HepG2 (cell line): ENCODE data around the gene DTNB. TPM values are rescaled to one million over a fixed set of nuclear protein-coding genes. Genes with fewer than 3 reads are reported as not detected.

Source experiments
- CHCHD3 ChIP-seq: sonication (generic); formaldehyde crosslinking; IDR thresholded peaks from 2 replicates; pipeline ENCODE4 v1.8.0; 2022; ENCODE audit warnings: mild to moderate bottlenecking, missing genetic modification reagents, moderate library complexity
- GABPB1 ChIP-seq: IDR thresholded peaks from 2 replicates; pipeline ENCODE4 v1.6.1; 2016; ENCODE audit warnings: mild to moderate bottlenecking, missing genetic modification reagents, moderate library complexity, missing compliant biosample characterization
- KAT7 ChIP-seq: IDR thresholded peaks from 2 replicates; pipeline ENCODE4 v1.6.1; 2018; ENCODE audit warnings: borderline replicate concordance, missing compliant biosample characterization
- PAX8 ChIP-seq: sonication (generic); formaldehyde crosslinking; IDR thresholded peaks from 2 replicates; pipeline ENCODE4 v1.8.0; 2022; ENCODE audit warnings: mild to moderate bottlenecking, missing genetic modification reagents, borderline replicate concordance
- SRY ChIP-seq: sonication (generic); formaldehyde crosslinking; IDR thresholded peaks from 2 replicates; pipeline ENCODE4 v1.8.0; 2022; ENCODE audit warnings: mild to moderate bottlenecking, missing genetic modification reagents
- TSC22D2 ChIP-seq: sonication (generic); formaldehyde crosslinking; IDR thresholded peaks from 2 replicates; pipeline ENCODE4 v1.5.1; 2020; ENCODE audit warnings: missing genetic modification reagents, mild to moderate bottlenecking, borderline replicate concordance
- U2AF2 ChIP-seq: fragments of 200-400 bp; formaldehyde crosslinking; IDR thresholded peaks from 2 replicates; pipeline ENCODE4 v1.6.1; 2017; ENCODE audit warnings: low read depth, mild to moderate bottlenecking, low read length
- ZC3H4 ChIP-seq: sonication (generic); formaldehyde crosslinking; IDR thresholded peaks from 2 replicates; pipeline ENCODE4 v1.4.0; 2020; ENCODE audit warnings: missing genetic modification reagents, borderline replicate concordance
- ZNF333 ChIP-seq: sonication (generic); formaldehyde crosslinking; IDR thresholded peaks from 2 replicates; pipeline ENCODE4 v1.4.0; 2020; ENCODE audit warnings: mild to moderate bottlenecking, missing genetic modification reagents, borderline replicate concordance
- ZNF558 ChIP-seq: sonication (generic); formaldehyde crosslinking; IDR thresholded peaks from 2 replicates; pipeline ENCODE4 v1.9.0; 2022; ENCODE audit warnings: mild to moderate bottlenecking, missing genetic modification reagents, borderline replicate concordance
- ZNF629 ChIP-seq: sonication (generic); formaldehyde crosslinking; conservative IDR thresholded peaks from 2 replicates; pipeline ENCODE4 v1.5.0; 2020; ENCODE audit warnings: missing genetic modification reagents
- ZNF674 ChIP-seq: sonication (generic); formaldehyde crosslinking; IDR thresholded peaks from 2 replicates; pipeline ENCODE4 v1.5.0; 2020; ENCODE audit warnings: low read depth, mild to moderate bottlenecking, missing genetic modification reagents
- ZNF772 ChIP-seq: sonication (generic); formaldehyde crosslinking; IDR thresholded peaks from 2 replicates; pipeline ENCODE4 v1.5.0; 2020; ENCODE audit warnings: mild to moderate bottlenecking, missing genetic modification reagents
- ZNF891 ChIP-seq: sonication (generic); formaldehyde crosslinking; IDR thresholded peaks from 2 replicates; pipeline ENCODE4 v1.5.0; 2020; ENCODE audit warnings: mild to moderate bottlenecking, missing genetic modification reagents
- polyA plus RNA-seq, 8 experiments: library from polyadenylated mRNA; depleted of rRNA in 3 of 8; stranded (reverse) in 7 of 8; unstranded in 1 of 8; fragments of >200 nt; fragmentation: Illumina TruSeq in 4 of 8; extraction: Trizol in 4 of 8; gene quantifications; 2 replicates each; pipeline versions ENCODE4 v1.2.1 to v1.2.3, GENCODE V29; 2011 to 2016; ENCODE audit warnings: low read depth in 4 of 8, missing spikeins in 1 of 8, mixed read lengths in 1 of 8; ENCODE audit not compliant: insufficient read depth in 1 of 8
- total RNA-seq, 5 experiments: library from RNA; depleted of rRNA; stranded (reverse); fragments of >200 nt; fragmentation: Illumina TruSeq; extraction: Trizol; gene quantifications; 2 replicates each; pipeline ENCODE4 v1.2.3, GENCODE V29; 2016; ENCODE audit warnings: low read depth in 1 of 5
- TF ChIP-seq, protein P1 (sequence below): IDR thresholded peaks from 2 replicates; pipeline ENCODE4 v1.6.1; 2016; ENCODE audit warnings: mild to moderate bottlenecking
- TF ChIP-seq, protein P2 (sequence below): sonication (generic); formaldehyde crosslinking; conservative IDR thresholded peaks from 2 replicates; pipeline ENCODE4 v1.4.0; 2020; ENCODE audit warnings: missing genetic modification reagents
- TF ChIP-seq, protein P3 (sequence below): sonication (generic); formaldehyde crosslinking; IDR thresholded peaks from 2 replicates; pipeline ENCODE4 v1.4.0; 2020; ENCODE audit warnings: missing genetic modification reagents, borderline replicate concordance
- TF ChIP-seq, protein P4 (sequence below): sonication (generic); formaldehyde crosslinking; IDR thresholded peaks from 2 replicates; pipeline ENCODE4 v1.4.0; 2020; ENCODE audit warnings: missing genetic modification reagents, borderline replicate concordance
- TF ChIP-seq, protein P5 (sequence below): sonication (generic); formaldehyde crosslinking; IDR thresholded peaks from 2 replicates; pipeline ENCODE4 v1.8.0; 2022; ENCODE audit warnings: mild to moderate bottlenecking, missing genetic modification reagents

Gene DTNB
- total and polyA plus RNA-seq, 2 of the 13 experiments (the other 11 are each of a cell fraction or from before 2014, with no cell fraction given), result 14.4 to 23.9 TPM

DNA sequence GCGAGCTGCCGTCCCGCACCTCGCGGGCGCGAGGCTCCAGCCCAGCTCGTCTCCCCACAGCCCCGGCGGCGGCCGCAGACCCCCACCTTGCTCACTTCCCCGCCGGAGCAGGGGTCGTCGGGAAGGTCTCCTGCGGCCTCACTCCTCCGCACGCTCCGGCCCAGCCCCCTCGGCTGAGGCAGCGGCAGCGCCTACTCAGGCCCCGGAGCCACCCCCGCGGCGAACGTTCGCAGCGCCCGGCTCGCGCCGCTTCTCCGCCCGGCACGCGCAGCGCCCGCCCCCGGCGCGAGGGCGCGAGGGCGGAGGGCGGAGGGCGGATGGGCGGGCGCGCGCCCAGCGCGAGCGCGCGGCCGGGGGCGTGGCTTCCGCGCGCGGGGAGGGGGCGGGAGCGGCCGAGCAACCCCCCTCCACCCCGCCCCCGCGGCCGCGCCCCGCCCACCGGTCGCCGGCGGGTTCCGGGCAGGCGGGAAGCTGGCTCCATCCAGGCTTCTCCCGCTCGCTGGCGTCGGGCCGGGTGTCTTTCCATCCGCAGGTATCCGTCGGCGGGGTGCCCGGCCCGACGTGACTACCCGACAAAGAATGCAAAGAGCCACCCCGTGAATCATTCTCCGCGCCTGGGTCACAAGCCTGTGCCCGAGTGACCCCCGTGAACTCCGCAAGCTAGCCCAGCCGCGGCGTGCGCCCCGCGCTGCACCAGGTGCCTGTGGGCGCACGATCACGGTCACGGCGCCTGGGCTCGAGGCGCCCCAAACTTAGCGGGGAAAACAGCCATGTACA lies at the start of gene DTNB (continued):
- TF ChIP-seq, protein P1, sequence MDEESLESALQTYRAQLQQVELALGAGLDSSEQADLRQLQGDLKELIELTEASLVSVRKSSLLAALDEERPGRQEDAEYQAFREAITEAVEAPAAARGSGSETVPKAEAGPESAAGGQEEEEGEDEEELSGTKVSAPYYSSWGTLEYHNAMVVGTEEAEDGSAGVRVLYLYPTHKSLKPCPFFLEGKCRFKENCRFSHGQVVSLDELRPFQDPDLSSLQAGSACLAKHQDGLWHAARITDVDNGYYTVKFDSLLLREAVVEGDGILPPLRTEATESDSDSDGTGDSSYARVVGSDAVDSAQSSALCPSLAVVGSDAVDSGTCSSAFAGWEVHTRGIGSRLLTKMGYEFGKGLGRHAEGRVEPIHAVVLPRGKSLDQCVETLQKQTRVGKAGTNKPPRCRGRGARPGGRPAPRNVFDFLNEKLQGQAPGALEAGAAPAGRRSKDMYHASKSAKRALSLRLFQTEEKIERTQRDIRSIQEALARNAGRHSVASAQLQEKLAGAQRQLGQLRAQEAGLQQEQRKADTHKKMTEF, result peak; percentile 27; the same call in 1 of the 2 replicates
- TF ChIP-seq ZNF558 (CRISPR knock-in tag) (peak; percentile 88; the same call in 1 of the 2 replicates), ZNF629 (CRISPR knock-in tag) (0 out of 2 replicates have a peak, but pooled peaks have one; percentile 4), ZNF891 (peak; percentile 71; the same call in 1 of the 2 replicates), U2AF2 (no peak), ZNF333 (no peak; the same call in 1 of the 2 replicates), GABPB1 (peak; percentile 65; the same call in 1 of the 2 replicates), ZNF772 (CRISPR knock-in tag) (no peak; the same call in 1 of the 2 replicates), ZNF674 (CRISPR knock-in tag) (no peak), PAX8 (no peak), CHCHD3 (CRISPR knock-in tag) (no peak), ZC3H4 (CRISPR knock-in tag) (no peak), TSC22D2 (CRISPR knock-in tag) (no peak), KAT7 (no peak), SRY (no peak; the same call in 1 of the 2 replicates)
- TF ChIP-seq, protein P2, sequence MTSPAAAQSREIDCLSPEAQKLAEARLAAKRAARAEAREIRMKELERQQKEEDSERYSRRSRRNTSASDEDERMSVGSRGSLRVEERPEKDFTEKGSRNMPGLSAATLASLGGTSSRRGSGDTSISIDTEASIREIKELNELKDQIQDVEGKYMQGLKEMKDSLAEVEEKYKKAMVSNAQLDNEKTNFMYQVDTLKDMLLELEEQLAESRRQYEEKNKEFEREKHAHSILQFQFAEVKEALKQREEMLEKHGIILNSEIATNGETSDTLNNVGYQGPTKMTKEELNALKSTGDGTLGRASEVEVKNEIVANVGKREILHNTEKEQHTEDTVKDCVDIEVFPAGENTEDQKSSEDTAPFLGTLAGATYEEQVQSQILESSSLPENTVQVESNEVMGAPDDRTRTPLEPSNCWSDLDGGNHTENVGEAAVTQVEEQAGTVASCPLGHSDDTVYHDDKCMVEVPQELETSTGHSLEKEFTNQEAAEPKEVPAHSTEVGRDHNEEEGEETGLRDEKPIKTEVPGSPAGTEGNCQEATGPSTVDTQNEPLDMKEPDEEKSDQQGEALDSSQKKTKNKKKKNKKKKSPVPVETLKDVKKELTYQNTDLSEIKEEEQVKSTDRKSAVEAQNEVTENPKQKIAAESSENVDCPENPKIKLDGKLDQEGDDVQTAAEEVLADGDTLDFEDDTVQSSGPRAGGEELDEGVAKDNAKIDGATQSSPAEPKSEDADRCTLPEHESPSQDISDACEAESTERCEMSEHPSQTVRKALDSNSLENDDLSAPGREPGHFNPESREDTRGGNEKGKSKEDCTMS (CRISPR knock-in tag), result no peak
- TF ChIP-seq, protein P3, sequence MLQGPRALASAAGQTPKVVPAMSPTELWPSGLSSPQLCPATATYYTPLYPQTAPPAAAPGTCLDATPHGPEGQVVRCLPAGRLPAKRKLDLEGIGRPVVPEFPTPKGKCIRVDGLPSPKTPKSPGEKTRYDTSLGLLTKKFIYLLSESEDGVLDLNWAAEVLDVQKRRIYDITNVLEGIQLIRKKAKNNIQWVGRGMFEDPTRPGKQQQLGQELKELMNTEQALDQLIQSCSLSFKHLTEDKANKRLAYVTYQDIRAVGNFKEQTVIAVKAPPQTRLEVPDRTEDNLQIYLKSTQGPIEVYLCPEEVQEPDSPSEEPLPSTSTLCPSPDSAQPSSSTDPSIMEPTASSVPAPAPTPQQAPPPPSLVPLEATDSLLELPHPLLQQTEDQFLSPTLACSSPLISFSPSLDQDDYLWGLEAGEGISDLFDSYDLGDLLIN (CRISPR knock-in tag), result 0 out of 2 replicates have a peak, but pooled peaks have one; percentile 12
- TF ChIP-seq, protein P4, sequence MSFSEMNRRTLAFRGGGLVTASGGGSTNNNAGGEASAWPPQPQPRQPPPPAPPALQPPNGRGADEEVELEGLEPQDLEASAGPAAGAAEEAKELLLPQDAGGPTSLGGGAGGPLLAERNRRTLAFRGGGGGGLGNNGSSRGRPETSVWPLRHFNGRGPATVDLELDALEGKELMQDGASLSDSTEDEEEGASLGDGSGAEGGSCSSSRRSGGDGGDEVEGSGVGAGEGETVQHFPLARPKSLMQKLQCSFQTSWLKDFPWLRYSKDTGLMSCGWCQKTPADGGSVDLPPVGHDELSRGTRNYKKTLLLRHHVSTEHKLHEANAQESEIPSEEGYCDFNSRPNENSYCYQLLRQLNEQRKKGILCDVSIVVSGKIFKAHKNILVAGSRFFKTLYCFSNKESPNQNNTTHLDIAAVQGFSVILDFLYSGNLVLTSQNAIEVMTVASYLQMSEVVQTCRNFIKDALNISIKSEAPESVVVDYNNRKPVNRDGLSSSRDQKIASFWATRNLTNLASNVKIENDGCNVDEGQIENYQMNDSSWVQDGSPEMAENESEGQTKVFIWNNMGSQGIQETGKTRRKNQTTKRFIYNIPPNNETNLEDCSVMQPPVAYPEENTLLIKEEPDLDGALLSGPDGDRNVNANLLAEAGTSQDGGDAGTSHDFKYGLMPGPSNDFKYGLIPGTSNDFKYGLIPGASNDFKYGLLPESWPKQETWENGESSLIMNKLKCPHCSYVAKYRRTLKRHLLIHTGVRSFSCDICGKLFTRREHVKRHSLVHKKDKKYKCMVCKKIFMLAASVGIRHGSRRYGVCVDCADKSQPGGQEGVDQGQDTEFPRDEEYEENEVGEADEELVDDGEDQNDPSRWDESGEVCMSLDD (CRISPR knock-in tag), result no peak
- TF ChIP-seq, protein P5, sequence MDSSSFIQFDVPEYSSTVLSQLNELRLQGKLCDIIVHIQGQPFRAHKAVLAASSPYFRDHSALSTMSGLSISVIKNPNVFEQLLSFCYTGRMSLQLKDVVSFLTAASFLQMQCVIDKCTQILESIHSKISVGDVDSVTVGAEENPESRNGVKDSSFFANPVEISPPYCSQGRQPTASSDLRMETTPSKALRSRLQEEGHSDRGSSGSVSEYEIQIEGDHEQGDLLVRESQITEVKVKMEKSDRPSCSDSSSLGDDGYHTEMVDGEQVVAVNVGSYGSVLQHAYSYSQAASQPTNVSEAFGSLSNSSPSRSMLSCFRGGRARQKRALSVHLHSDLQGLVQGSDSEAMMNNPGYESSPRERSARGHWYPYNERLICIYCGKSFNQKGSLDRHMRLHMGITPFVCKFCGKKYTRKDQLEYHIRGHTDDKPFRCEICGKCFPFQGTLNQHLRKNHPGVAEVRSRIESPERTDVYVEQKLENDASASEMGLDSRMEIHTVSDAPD, result 0 out of 2 replicates have a peak, but pooled peaks have one; percentile 43
